Measurements from ENCODE around the gene SERF2. TPM values are rescaled to one million over a fixed set of nuclear protein-coding genes. Genes with fewer than 3 reads are reported as not detected.

The SERF2 gene
- total RNA-seq, 1 donor from 2014 or later = 340 TPM

GRCh38 chr15:43795197-43795596, 3.1 kb downstream of the SERF2 start:
- TF ChIP-seq CTCF (IDR thresholded peaks at IDR 0.05; ENCODE audit: insufficient read depth, low read length, severe bottlenecking) = no peak
- no peak for FAIRE-seq
- H3K36me3 ChIP-seq (ENCODE audit: control insufficient read depth, insufficient read depth, low read length) = peaks cover 28% of the 10 kb centered on the region
- H3K4me3 ChIP-seq (ENCODE audit: low read depth, low read length) = no peak overlapping the region
- no peak for DNase-seq (ENCODE audit: low read depth)
- no peaks in the 10 kb centered on the region for H3K27me3 ChIP-seq (ENCODE audit: control insufficient read depth, insufficient read depth, low read length)

GRCh38 chr15:43795997-43796396, 3.9 kb downstream of the SERF2 start:
- DNase-seq (ENCODE audit: low read depth) (no peak), FAIRE-seq (no peak)
- Histone ChIP-seq H3K4me3 (ENCODE audit: low read depth, low read length) (no peak overlapping the region), H3K27me3 (ENCODE audit: control insufficient read depth, insufficient read depth, low read length) (no peaks in the 10 kb centered on the region), H3K36me3 (ENCODE audit: control insufficient read depth, insufficient read depth, low read length) (peaks cover 28% of the 10 kb centered on the region)
- no peak for TF ChIP-seq CTCF (IDR thresholded peaks at IDR 0.05; ENCODE audit: insufficient read depth, low read length, severe bottlenecking)

GRCh38 chr15:43796566-43796965, 4.4 kb downstream of the SERF2 start:
- FAIRE-seq (no peak), DNase-seq (ENCODE audit: low read depth) (no peak)
- H3K36me3 ChIP-seq (ENCODE audit: control insufficient read depth, insufficient read depth, low read length) = peaks cover 28% of the 10 kb centered on the region
- no peaks in the 10 kb centered on the region for H3K27me3 ChIP-seq (ENCODE audit: control insufficient read depth, insufficient read depth, low read length)
- TF ChIP-seq CTCF (IDR thresholded peaks at IDR 0.05; ENCODE audit: insufficient read depth, low read length, severe bottlenecking) = no peak
- no peak overlapping the region for H3K4me3 ChIP-seq (ENCODE audit: low read depth, low read length)

GRCh38 chr15:43799209-43799944, 7.3 kb downstream of the SERF2 start:
- TF ChIP-seq CTCF (IDR thresholded peaks at IDR 0.05; ENCODE audit: insufficient read depth, low read length, severe bottlenecking) = no peak
- no peak overlapping the region for H3K4me3 ChIP-seq (ENCODE audit: low read depth, low read length)
- H3K27me3 ChIP-seq (ENCODE audit: control insufficient read depth, insufficient read depth, low read length) = no peaks in the 10 kb centered on the region
- DNase-seq (ENCODE audit: low read depth) (no peak), FAIRE-seq (no peak)
- H3K36me3 ChIP-seq (ENCODE audit: control insufficient read depth, insufficient read depth, low read length) = peaks cover 21% of the 10 kb centered on the region

GRCh38 chr15:43799945-43800285, 7.8 kb downstream of the SERF2 start, which contains the start of gene SERINC4:
TSS of gene SERINC4 (minus strand) at chr15:43800220. CDS start at chr15:43799986, 234 bp downstream.
- FAIRE-seq (no peak), DNase-seq (ENCODE audit: low read depth) (no peak)
- Histone ChIP-seq H3K4me3 (ENCODE audit: low read depth, low read length) (peak within 1 kb of the TSS; percentile 77), H3K27me3 (ENCODE audit: control insufficient read depth, insufficient read depth, low read length) (no peaks in the 10 kb centered on the region), H3K36me3 (ENCODE audit: control insufficient read depth, insufficient read depth, low read length) (peaks cover 18% of the 10 kb centered on the region)
- TF ChIP-seq CTCF (IDR thresholded peaks at IDR 0.05; ENCODE audit: insufficient read depth, low read length, severe bottlenecking) = no peak

All from bronchial epithelial cell (primary cell).